Measurements from ENCODE around the gene TMEM154.
A peak's percentile ranks its signal among the peaks of the same experiment; 100 is the strongest.

The TMEM154 gene

GRCh38 chr4:152585023-152585441 is 94.8 kb downstream of the TMEM154 start:
- POLR2A ChIA-PET = no interaction called here
- TF ChIP-seq CTCF (IDR thresholded peaks at IDR 0.05; ENCODE audit: insufficient read depth, low read length, missing control alignments) = no peak
- DNase-seq (ENCODE audit: low read depth, low spot score) = no peak
- CTCF ChIA-PET = no interaction called here
- H3K4me3 ChIP-seq (ENCODE audit: low read depth, low read length) = no peak overlapping the region

- POLR2A ChIA-PET = no interaction called here
- no peak for DNase-seq (ENCODE audit: low read depth, low spot score)
- peak; percentile 12 for TF ChIP-seq CTCF (IDR thresholded peaks at IDR 0.05; ENCODE audit: insufficient read depth, low read length, missing control alignments)
- CTCF ChIA-PET = interaction anchor here (0.6 kb wide), 1 partner anchor 58 kb away, joined by 3 read pairs; no protein-coding TSS in a partner anchor
- H3K4me3 ChIP-seq (ENCODE audit: low read depth, low read length) = no peak overlapping the region
Observed at GRCh38 chr4:152581536-152582160, 98.1 kb downstream of the TMEM154 start.

GRCh38 chr4:152579916-152580315 is 99.9 kb downstream of the TMEM154 start:
- TF ChIP-seq CTCF (IDR thresholded peaks at IDR 0.05; ENCODE audit: insufficient read depth, low read length, missing control alignments) = no peak
- ChIA-PET CTCF (interaction anchor here (0.6 to 1.4 kb wide), 2 partner anchors 71 to 79 kb away, joined by 4 read pairs; no protein-coding TSS in a partner anchor), POLR2A (no interaction called here)
- no peak overlapping the region for H3K4me3 ChIP-seq (ENCODE audit: low read depth, low read length)
- no peak for DNase-seq (ENCODE audit: low read depth, low spot score)

GRCh38 chr4:152579107-152579764 is 100.6 kb downstream of the TMEM154 start:
- DNase-seq (ENCODE audit: low read depth, low spot score) = no peak
- no peak overlapping the region for H3K4me3 ChIP-seq (ENCODE audit: low read depth, low read length)
- ChIA-PET CTCF (interaction anchor here (0.9 to 1.4 kb wide), 3 partner anchors 39 to 78 kb away, joined by 3 to 4 read pairs (median 3); no protein-coding TSS in a partner anchor), POLR2A (no interaction called here)
- no peak for TF ChIP-seq CTCF (IDR thresholded peaks at IDR 0.05; ENCODE audit: insufficient read depth, low read length, missing control alignments)

- no peak overlapping the region for H3K4me3 ChIP-seq (ENCODE audit: low read depth, low read length)
- DNase-seq (ENCODE audit: low read depth, low spot score) = no peak
- CTCF ChIA-PET = interaction anchor here (0.6 to 1.1 kb wide), 3 partner anchors 38 to 95 kb away, joined by 3 to 5 read pairs (median 3); no protein-coding TSS in a partner anchor
- POLR2A ChIA-PET = no interaction called here
- TF ChIP-seq CTCF (IDR thresholded peaks at IDR 0.05; ENCODE audit: insufficient read depth, low read length, missing control alignments) = no peak
Observed at GRCh38 chr4:152578670-152579069, 101.1 kb downstream of the TMEM154 start.

- no peak overlapping the region for H3K4me3 ChIP-seq (ENCODE audit: low read depth, low read length)
- no peak for DNase-seq (ENCODE audit: low read depth, low spot score)
- CTCF ChIA-PET = interaction anchor here (0.6 to 1.1 kb wide), 2 partner anchors 38 to 95 kb away, joined by 3 to 5 read pairs; no protein-coding TSS in a partner anchor
- TF ChIP-seq CTCF (IDR thresholded peaks at IDR 0.05; ENCODE audit: insufficient read depth, low read length, missing control alignments) = no peak
- POLR2A ChIA-PET = no interaction called here
Observed at GRCh38 chr4:152577708-152578396, 101.9 kb downstream of the TMEM154 start.

All from AG04449 (cell line).